ENCODE measurements around the gene PWWP2B.
"Not testable (repeated sequence)": the region's sequence is repeated elsewhere in the genome, so short reads cannot be mapped to it uniquely, and the experiment has no call there.

Gene PWWP2B

GRCh38 chr10:132435320-132435719 lies 38.3 kb downstream of the PWWP2B start:
- DNase-seq: not testable (repeated sequence)

- not testable (repeated sequence) for DNase-seq
These were observed 39.1 kb downstream of the PWWP2B start for GRCh38 chr10:132436096-132436495.

GRCh38 chr10:132436861-132437410 lies 39.9 kb downstream of the PWWP2B start:
- DNase-seq: no peak

GRCh38 chr10:132437541-132437950 lies 40.5 kb downstream of the PWWP2B start:
- no peak for DNase-seq

GRCh38 chr10:132438091-132439024 lies 41.4 kb downstream of the PWWP2B start:
- DNase-seq: no peak

- DNase-seq: no peak
These were observed 42.0 kb downstream of the PWWP2B start for GRCh38 chr10:132439025-132439388.

- no peak for DNase-seq
These were observed 42.6 kb downstream of the PWWP2B start for GRCh38 chr10:132439424-132440163.

GRCh38 chr10:132440791-132441565 lies 44.0 kb downstream of the PWWP2B start:
- DNase-seq: no peak

GRCh38 chr10:132441818-132442524 lies 45.0 kb downstream of the PWWP2B start:
- peak in 1 of 2 donors; percentile 18 for DNase-seq

GRCh38 chr10:132442636-132443035 lies 45.6 kb downstream of the PWWP2B start:
- DNase-seq: no peak

GRCh38 chr10:132443605-132443982 lies 46.6 kb downstream of the PWWP2B start:
- DNase-seq: peak; percentile 68 to 99

GRCh38 chr10:132443983-132444876 lies 47.2 kb downstream of the PWWP2B start:
- peak in 1 of 2 donors; percentile 99 for DNase-seq

GRCh38 chr10:132444877-132445351 lies 47.9 kb downstream of the PWWP2B start:
- DNase-seq: no peak

- no peak for DNase-seq
These were observed 48.7 kb downstream of the PWWP2B start for GRCh38 chr10:132445516-132446194.

- DNase-seq: no peak
These were observed 49.2 kb downstream of the PWWP2B start for GRCh38 chr10:132446195-132446581.

GRCh38 chr10:132446661-132447445 lies 49.9 kb downstream of the PWWP2B start:
- DNase-seq: peak in 1 of 2 donors; percentile 55

GRCh38 chr10:132447446-132448247 lies 50.6 kb downstream of the PWWP2B start:
- DNase-seq: peak in 1 of 2 donors; percentile 23

GRCh38 chr10:132448248-132448731 lies 51.3 kb downstream of the PWWP2B start:
- DNase-seq: peak; percentile 22 to 72
